Subcutaneous adipose tissue (tissue), 4 donors: Measurements from ENCODE around the gene ARRDC4. TPM values are rescaled to one million over a fixed set of nuclear protein-coding genes. Genes with fewer than 3 reads are reported as not detected.

ENCODE experiments used
- CTCF ChIP-seq: fragments of 450-650 bp; IDR thresholded peaks from one replicate; pipeline ENCODE4 v1.5.1; 2016; ENCODE audit warnings: low read depth, mild to moderate bottlenecking, control low read depth, antibody characterized with exemption, moderate library complexity
- total RNA-seq, 4 donors: library from RNA; depleted of rRNA; stranded (reverse); fragments of >200 nt; gene quantifications; one replicate each; pipeline ENCODE4 v1.1.0, GENCODE V29; 2016

Gene ARRDC4
- 10 to 100 TPM; 13.4 to 28.7 (median 16.8) TPM for total RNA-seq

GRCh38 chr15:97960364-97961066 lies at the start of gene ARRDC4:
ARRDC4 (plus strand) TSS chr15:97960703; CDS start chr15:97960862, 159 bp downstream.
- no peak for TF ChIP-seq CTCF

- no peak for TF ChIP-seq CTCF
These were observed 45.8 kb upstream of the ARRDC4 start for GRCh38 chr15:97914711-97915110.

- no peak for TF ChIP-seq CTCF
These were observed 45.2 kb upstream of the ARRDC4 start for GRCh38 chr15:97915261-97915660.

GRCh38 chr15:97921296-97921865 lies 39.1 kb upstream of the ARRDC4 start:
- TF ChIP-seq CTCF: no peak

- TF ChIP-seq CTCF: no peak
These were observed 30.9 kb upstream of the ARRDC4 start for GRCh38 chr15:97929456-97930229.

- TF ChIP-seq CTCF: no peak
These were observed 30.3 kb upstream of the ARRDC4 start for GRCh38 chr15:97930230-97930629.

- no peak for TF ChIP-seq CTCF
These were observed 29.2 kb upstream of the ARRDC4 start for GRCh38 chr15:97931314-97931713.
